T-cell (primary cell): ENCODE measurements around the gene LEO1. TPM values are rescaled to one million over a fixed set of nuclear protein-coding genes. Genes with fewer than 3 reads are reported as not detected.

Experiments used
- ATAC-seq, 4 experiments: fragments of 200-7000 bp in 3 of 4; fragments of 150-1000 bp in 1 of 4; cut with Tn5 transposase; replicated peaks in 1 of 4; 1 replicate in 3 of 4; 2 replicates in 1 of 4; pipeline ENCODE4 v1.10.0; 2021; ENCODE audit warnings: moderate library complexity in 3 of 4, mild to moderate bottlenecking in 2 of 4, moderate number of reproducible peaks in 1 of 4
- CTCF ChIA-PET, 2 donors: fragments of 300-600 bp; sonication (Branson Sonifier 250); formaldehyde crosslinking; loops; one replicate each; lab custom pipeline; 2022; ENCODE audit warnings: antibody characterized with exemption in 2 of 2; lab: Charles Lee
- POLR2A ChIA-PET, 2 donors: fragments of 300-600 bp; sonication (Branson Sonifier 250); formaldehyde crosslinking; loops; one replicate each; lab custom pipeline; 2022; ENCODE audit warnings: antibody characterized with exemption in 2 of 2; lab: Charles Lee
- DNase-seq, 35 experiments: peaks; one replicate each; pipeline versions ENCODE4 v3.0.0 to v3.0.0-alpha.2; 2013 to 2023
- H3K27ac ChIP-seq: one replicate; pipeline ENCODE4 v1.5.1; 2013; ENCODE audit warnings: low read length
- H3K27me3 ChIP-seq, 2 experiments: replicated peaks in 1 of 2; 1 replicate in 1 of 2; 2 replicates in 1 of 2; pipeline versions ENCODE4 v1.6.1 to v1.7.0; 2013; ENCODE audit warnings: low read length in 1 of 2, mixed read lengths in 1 of 2; ENCODE audit not compliant: control insufficient read depth in 2 of 2, insufficient read depth in 2 of 2; ENCODE audit errors: extremely low read depth in 1 of 2
- H3K36me3 ChIP-seq, 2 donors: 1 replicate in 1 of 2; 2 replicates in 1 of 2; pipeline versions ENCODE4 v1.6.1 to v1.7.0; 2013; ENCODE audit warnings: low read length in 1 of 2; ENCODE audit not compliant: control insufficient read depth in 2 of 2, insufficient read depth in 1 of 2; ENCODE audit errors: extremely low read depth in 1 of 2
- H3K4me1 ChIP-seq, 2 experiments: 1 replicate in 1 of 2; 2 replicates in 1 of 2; pipeline versions ENCODE4 v1.6.1 to v1.7.0; 2013; ENCODE audit warnings: low read length in 2 of 2, mixed read lengths in 1 of 2; ENCODE audit not compliant: insufficient read depth in 2 of 2, control insufficient read depth in 1 of 2; ENCODE audit errors: extremely low read depth in 1 of 2
- H3K4me3 ChIP-seq, 2 donors: 1 replicate in 1 of 2; 2 replicates in 1 of 2; pipeline versions ENCODE4 v1.5.1 to v1.7.0; 2013; ENCODE audit warnings: mild to moderate bottlenecking in 2 of 2, low read length in 1 of 2, moderate library complexity in 1 of 2; ENCODE audit not compliant: control insufficient read depth in 1 of 2; ENCODE audit errors: extremely low read depth in 1 of 2
- H3K9me3 ChIP-seq: 2 replicates; pipeline ENCODE4 v1.7.0; 2013
- H3K27ac Mint-ChIP-seq, 2 donors: one replicate each; pipeline ENCODE4 v1.8.0; 2020 to 2021; ENCODE audit warnings: mild to moderate bottlenecking in 2 of 2, mixed read lengths in 2 of 2
- H3K27me3 Mint-ChIP-seq, 2 donors: one replicate each; pipeline ENCODE4 v1.8.0; 2021 to 2022; ENCODE audit warnings: mixed read lengths in 2 of 2
- H3K36me3 Mint-ChIP-seq: one replicate; pipeline ENCODE4 v1.8.0; 2021; ENCODE audit warnings: mixed read lengths
- H3K4me1 Mint-ChIP-seq, 3 donors: one replicate each; pipeline ENCODE4 v1.8.0; 2020 to 2022; ENCODE audit warnings: mixed read lengths in 3 of 3, mild to moderate bottlenecking in 1 of 3
- H3K4me3 Mint-ChIP-seq, 3 donors: one replicate each; pipeline ENCODE4 v1.8.0; 2020 to 2022; ENCODE audit warnings: mild to moderate bottlenecking in 3 of 3, mixed read lengths in 3 of 3, moderate library complexity in 3 of 3
- H3K9me3 Mint-ChIP-seq, 3 donors: one replicate each; pipeline ENCODE4 v1.8.0; 2020 to 2022; ENCODE audit warnings: mixed read lengths in 3 of 3
- WGBS: methylation state at CpG from one replicate; pipeline ENCODE4 v1.1.5; 2013; ENCODE audit warnings: missing lambda C conversion rate; ENCODE audit not compliant: insufficient coverage; 5-methylcytosine and 5-hydroxymethylcytosine counted together
- total RNA-seq, 35 experiments: library from RNA in 6 of 35; stranded (reverse) in 6 of 35; fragments of 120-200 nt in 1 of 35; gene quantifications; one replicate each; pipeline versions ENCODE4 v1.2.1 to v1.2.4 and lab custom pipeline; 2013 to 2026

LEO1 gene
- total RNA-seq, 5 donors from 2014 or later (not counting 1 experiment from before 2014, with no cell fraction given): 8.6 to 20.2 (median 16.7) TPM

DNA sequence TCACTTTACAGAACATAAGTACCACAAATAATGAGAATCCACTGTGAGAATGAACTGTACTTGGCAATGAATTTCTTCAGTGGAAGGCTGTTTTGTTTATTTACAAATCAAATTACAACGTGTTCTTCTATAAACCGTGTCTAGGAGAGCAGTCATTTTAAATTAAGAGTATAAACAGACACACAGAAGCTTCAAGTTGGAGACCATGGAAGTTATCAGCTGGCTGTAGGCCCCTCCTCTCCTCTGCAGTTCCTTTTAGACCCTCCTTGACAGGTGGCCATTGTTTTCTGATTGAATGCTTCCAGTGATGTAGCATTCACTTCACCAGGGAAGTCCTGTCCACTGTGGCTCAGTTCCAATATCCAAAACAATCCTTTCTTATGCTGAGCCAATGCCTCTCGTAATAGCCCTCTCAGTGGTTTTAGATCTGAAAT lies 40.1 kb upstream of the LEO1 start:
- 100% methylated on average over 1 of the region's 3 CpGs for WGBS
- Mint-ChIP-seq H3K4me3 (no peak overlapping the region), H3K9me3 (no peaks in the 10 kb centered on the region), H3K36me3 (no peaks in the 10 kb centered on the region), H3K27ac (no peak overlapping the region), H3K4me1 (peaks cover 21 to 26% (median 21%) of the 10 kb centered on the region in 3 donors), H3K27me3 (no peaks in the 10 kb centered on the region)
- DNase-seq (no peak), ATAC-seq (no peak)
- Histone ChIP-seq H3K27me3 (no peaks in the 10 kb centered on the region), H3K36me3 (no peaks in the 10 kb centered on the region), H3K4me3 (no peak overlapping the region), H3K9me3 (no peaks in the 10 kb centered on the region), H3K4me1 (peaks cover 11 to 12% of the 10 kb centered on the region in 2 experiments), H3K27ac (no peak overlapping the region)
- ChIA-PET CTCF (no interaction called here), POLR2A (no interaction called here)

DNA sequence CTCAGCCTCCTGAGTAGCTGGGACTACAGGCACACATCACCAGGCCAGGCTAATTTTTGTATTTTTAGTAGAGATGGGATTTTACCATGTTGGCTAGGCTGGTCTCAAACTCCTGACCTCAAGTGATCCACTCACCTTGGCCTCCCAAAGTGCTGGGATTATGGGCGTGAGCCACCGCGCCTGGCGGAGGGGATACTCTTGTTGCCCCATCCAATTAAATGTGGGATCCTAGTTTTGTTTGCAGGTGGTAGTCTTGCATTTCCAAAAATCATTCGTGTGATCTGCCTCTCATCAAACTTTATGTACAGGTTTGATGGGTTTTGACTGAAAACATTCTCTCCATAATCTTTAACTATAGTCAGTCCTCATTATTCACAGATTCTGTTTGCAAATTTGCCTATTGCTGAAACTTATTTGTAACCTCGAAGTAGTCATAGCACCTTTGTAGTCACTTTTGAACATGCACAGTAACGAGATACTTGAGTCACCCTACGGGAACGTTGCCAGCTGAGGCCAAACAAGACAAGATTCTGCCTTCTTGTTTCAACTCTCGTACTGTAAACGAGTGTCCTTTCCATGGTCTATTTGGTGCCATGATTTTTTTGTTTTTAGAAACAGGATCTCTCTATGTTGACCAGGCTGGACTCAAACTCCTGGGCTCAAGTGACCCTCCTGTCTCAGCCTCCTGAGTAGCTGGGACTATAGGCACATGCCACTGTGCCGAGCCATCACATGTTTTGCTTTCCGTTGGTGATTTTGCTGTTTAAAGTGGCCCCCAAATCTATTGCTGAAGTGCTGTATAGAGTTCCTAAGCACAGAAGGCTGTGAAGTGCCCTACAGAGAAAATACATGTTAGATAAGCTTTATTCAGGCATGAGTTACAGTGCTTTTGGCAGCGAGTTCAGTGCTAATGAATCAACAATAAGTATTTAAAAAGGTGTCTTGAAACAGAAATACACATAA lies 39.3 kb upstream of the LEO1 start:
- Histone ChIP-seq H3K27ac (no peak overlapping the region), H3K9me3 (no peaks in the 10 kb centered on the region), H3K4me1 (peaks cover 11 to 12% of the 10 kb centered on the region in 2 experiments), H3K36me3 (no peaks in the 10 kb centered on the region), H3K4me3 (no peak overlapping the region), H3K27me3 (no peaks in the 10 kb centered on the region)
- Mint-ChIP-seq H3K4me1 (peaks cover 21 to 34% (median 26%) of the 10 kb centered on the region in 3 donors), H3K9me3 (no peaks in the 10 kb centered on the region), H3K4me3 (no peak overlapping the region), H3K36me3 (no peaks in the 10 kb centered on the region), H3K27me3 (no peaks in the 10 kb centered on the region), H3K27ac (no peak overlapping the region)
- POLR2A ChIA-PET: no interaction called here
- ATAC-seq: no peak
- DNase-seq: no peak
- CTCF ChIA-PET: no interaction called here
- WGBS: 50% methylated on average over 7 of the region's 14 CpGs

DNA sequence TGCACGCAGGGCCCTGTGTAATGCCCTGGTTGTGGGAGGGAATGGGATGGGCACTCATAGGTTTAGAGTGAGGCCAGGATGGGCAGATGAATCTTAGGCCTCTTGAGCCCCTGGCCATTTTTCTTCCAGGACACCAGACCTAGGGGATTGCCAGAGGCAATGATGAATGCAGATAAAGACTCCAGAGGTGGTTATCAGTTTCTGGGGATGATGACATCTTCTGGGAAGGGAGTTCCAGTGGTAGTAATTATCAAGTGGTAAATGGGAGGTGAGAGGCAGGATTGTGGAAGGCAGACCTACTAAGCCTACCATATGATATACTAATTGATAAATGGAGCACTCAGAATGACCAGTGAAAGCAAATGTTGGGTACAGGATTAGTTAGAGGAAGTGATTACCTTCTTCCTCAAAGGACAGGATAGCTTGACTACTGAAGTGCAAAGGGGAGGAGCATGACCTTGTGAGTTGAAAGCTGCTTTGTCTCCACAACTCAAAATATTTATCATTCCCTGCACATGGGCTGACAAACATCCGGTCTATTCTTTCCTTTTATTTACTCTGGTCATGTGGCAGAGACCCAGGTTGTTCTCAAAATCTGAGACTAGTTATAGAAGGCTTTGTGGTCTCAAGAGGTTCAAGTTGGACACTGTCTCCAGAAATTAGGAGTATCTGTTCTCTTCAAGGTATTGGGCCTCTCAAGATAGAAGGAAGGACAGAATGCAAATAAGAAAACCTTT lies 37.3 kb upstream of the LEO1 start:
- ATAC-seq (no peak), DNase-seq (no peak)
- Histone ChIP-seq H3K27me3 (no peaks in the 10 kb centered on the region), H3K4me3 (no peak overlapping the region), H3K27ac (peak overlapping the region; percentile 32), H3K9me3 (no peaks in the 10 kb centered on the region), H3K4me1 (peaks cover 11 to 12% of the 10 kb centered on the region in 2 experiments), H3K36me3 (no peaks in the 10 kb centered on the region)
- Mint-ChIP-seq H3K36me3 (no peaks in the 10 kb centered on the region), H3K4me3 (peak overlapping the region in 1 of 3 donors; percentile 34), H3K27me3 (no peaks in the 10 kb centered on the region), H3K4me1 (peaks cover 18 to 35% (median 30%) of the 10 kb centered on the region in 3 donors), H3K27ac (peak overlapping the region; percentile 70 to 84), H3K9me3 (no peaks in the 10 kb centered on the region)
- WGBS: 70% methylated on average over 1 of the region's 2 CpGs
- POLR2A ChIA-PET: interaction anchor here in 1 of 2 donors (0.6 kb wide), 1 partner anchor 33 kb away, joined by 12 read pairs; no protein-coding TSS in a partner anchor
- CTCF ChIA-PET: no interaction called here

DNA sequence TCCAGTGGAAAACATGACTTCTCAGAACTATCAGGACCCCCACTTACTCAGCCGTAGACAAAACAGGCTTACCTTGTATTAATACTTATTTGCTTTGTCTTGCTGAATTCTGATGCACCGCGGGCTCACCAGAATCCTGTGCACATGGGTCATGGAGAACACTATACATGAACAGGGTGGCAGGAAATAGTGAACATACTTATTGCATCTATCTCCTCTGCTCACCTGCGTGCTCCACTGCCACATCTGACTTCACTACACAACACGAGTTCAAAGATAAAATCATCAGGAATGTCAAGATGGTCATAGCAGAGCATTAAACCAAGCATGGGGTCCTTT lies 36.8 kb upstream of the LEO1 start:
- Mint-ChIP-seq H3K9me3 (no peaks in the 10 kb centered on the region), H3K27ac (peak overlapping the region; percentile 70 to 84), H3K4me3 (peak overlapping the region in 1 of 3 donors; percentile 34), H3K36me3 (no peaks in the 10 kb centered on the region), H3K4me1 (peaks cover 13 to 30% (median 28%) of the 10 kb centered on the region in 3 donors), H3K27me3 (no peaks in the 10 kb centered on the region)
- CTCF ChIA-PET: no interaction called here
- DNase-seq (peak in 1 of 35 experiments; percentile 10), ATAC-seq (peak in 3 of 4 experiments; percentile 62 to 65 (median 64))
- 67% methylated on average over 2 of the region's 5 CpGs for WGBS
- POLR2A ChIA-PET: interaction anchor here in 1 of 2 donors (0.6 kb wide), 1 partner anchor 34 kb away, joined by 12 read pairs; no protein-coding TSS in a partner anchor
- Histone ChIP-seq H3K4me3 (peak overlapping the region in 1 of 2 donors; percentile 33), H3K4me1 (peaks cover 6 to 12% of the 10 kb centered on the region in 2 experiments), H3K9me3 (no peaks in the 10 kb centered on the region), H3K36me3 (no peaks in the 10 kb centered on the region), H3K27ac (peak overlapping the region; percentile 32), H3K27me3 (no peaks in the 10 kb centered on the region)

DNA sequence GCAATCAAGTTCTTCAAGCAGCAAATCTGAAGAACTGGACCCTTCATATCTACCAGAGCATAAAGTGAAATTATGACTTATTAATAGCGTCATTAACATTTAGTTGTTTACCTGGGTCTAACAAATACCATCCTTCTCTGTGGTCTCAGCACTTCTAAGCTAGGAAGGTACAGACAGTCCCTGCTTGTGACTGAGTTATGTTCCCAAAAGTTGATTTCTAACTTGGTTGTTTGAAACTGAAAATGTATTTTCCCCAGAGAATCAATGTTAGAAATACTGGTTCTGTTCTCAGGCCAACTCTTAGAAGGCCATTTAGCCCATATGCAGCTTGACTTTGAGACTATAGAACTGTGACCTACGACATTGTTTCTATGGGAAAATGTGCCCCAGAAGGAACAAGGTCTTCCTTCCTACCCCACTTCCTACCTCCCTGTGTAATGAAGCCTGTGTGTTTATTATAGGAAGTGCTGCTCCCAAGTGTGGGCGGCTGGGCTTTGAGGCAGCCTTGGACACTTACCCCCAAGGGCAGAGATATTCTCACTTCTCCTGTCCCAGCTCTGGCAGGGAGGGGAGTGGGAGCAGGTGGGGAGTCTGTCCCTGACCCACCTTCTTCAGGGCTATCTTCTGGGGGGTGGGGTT lies 35.2 kb upstream of the LEO1 start:
- H3K4me3 Mint-ChIP-seq: no peak overlapping the region
- no CpG with 5 or more reads among the region's 3 CpGs for WGBS

More for the DNA sequence above, 35.2 kb upstream of the LEO1 start:
- ChIA-PET CTCF (interaction anchor here (0.7 to 1.0 kb wide), 3 partner anchors 22 to 71 kb away, joined by 3 read pairs; no protein-coding TSS in a partner anchor), POLR2A (interaction anchor here (0.6 to 0.7 kb wide), 6 partner anchors 23 to 481 kb away, joined by 3 to 13 read pairs (median 4); partner anchors contain the start of gene LEO1 (in 1 of the 2))
- no peak overlapping the region for H3K4me3 ChIP-seq
- H3K9me3 ChIP-seq: no peaks in the 10 kb centered on the region
- no peaks in the 10 kb centered on the region for H3K27me3 ChIP-seq
- H3K4me1 ChIP-seq: peaks cover 5 to 12% of the 10 kb centered on the region in 2 experiments
- Mint-ChIP-seq H3K27me3 (no peaks in the 10 kb centered on the region), H3K9me3 (no peaks in the 10 kb centered on the region), H3K27ac (no peak overlapping the region), H3K4me1 (peaks cover 13 to 29% (median 24%) of the 10 kb centered on the region in 3 donors), H3K36me3 (no peaks in the 10 kb centered on the region)
- H3K36me3 ChIP-seq: no peaks in the 10 kb centered on the region
- H3K27ac ChIP-seq: no peak overlapping the region
- ATAC-seq (no peak), DNase-seq (no peak)
